ENCODE measurements around the gene TRIM17.
A peak's percentile ranks its signal among the peaks of the same experiment; 100 is the strongest.

The TRIM17 gene

DNA sequence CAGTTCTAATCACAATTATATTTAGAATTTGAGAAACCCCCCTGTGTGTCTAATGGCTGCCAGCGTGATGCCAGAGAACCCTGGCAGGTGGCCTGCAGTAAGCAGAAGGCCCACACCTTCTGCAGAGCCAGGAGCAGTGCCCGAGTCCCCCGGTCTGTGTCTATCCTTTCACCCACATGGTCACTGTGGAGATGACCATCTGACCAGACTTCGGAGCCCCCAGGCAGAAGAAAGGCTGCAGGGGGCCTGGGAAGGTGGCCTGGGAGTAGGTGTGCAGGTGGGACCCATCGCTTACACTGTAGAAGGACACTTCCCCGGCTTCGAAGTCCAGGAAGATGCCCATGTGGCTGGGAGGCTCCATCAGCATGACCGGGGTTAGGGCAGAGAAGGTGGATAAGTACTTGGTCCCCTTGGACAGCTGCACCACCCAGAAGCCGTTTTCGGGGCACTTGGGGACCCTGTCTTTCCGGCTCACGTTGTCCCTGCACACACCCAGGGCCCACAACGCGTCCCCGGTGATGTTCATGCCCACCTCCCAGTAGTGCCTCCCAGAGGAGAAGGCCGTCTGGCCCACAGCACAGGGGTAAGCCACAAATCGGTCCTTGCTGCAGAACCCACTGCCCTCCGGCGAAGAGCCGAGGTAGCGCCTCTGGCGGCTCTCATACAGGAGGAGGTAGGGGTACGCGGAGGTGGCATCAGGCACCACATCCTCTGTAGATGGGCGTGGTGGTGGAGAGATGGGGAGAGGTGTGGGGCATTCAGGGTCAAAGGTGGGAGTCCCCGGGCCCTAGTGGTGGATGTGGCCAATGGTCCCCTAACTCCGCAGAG lies 8.4 kb downstream of the TRIM17 start:
- H3K27ac ChIP-seq (ENCODE audit: low read depth, low read length), result no peak overlapping the region
- H3K27me3 ChIP-seq (ENCODE audit: insufficient read depth, low read length), result no peaks in the 10 kb centered on the region
- no peaks in the 10 kb centered on the region for H3K36me3 ChIP-seq (ENCODE audit: insufficient read depth, low read length)
- peaks cover 47% of the 10 kb centered on the region for H3K79me2 ChIP-seq (ENCODE audit: control insufficient read depth, insufficient read depth, low read length, unreplicated experiment)
- no peak overlapping the region for H2AFZ ChIP-seq (ENCODE audit: low read length, unreplicated experiment)
- peak overlapping the region; percentile 99 for H3K4me3 ChIP-seq (ENCODE audit: low read depth, low read length)
- peaks cover 27% of the 10 kb centered on the region for H3K4me1 ChIP-seq (ENCODE audit: control insufficient read depth, insufficient read depth, low read length, unreplicated experiment)

- Histone ChIP-seq H3K27me3 (ENCODE audit: insufficient read depth, low read length) (no peaks in the 10 kb centered on the region), H3K4me1 (ENCODE audit: control insufficient read depth, insufficient read depth, low read length, unreplicated experiment) (peaks cover 27% of the 10 kb centered on the region), H3K36me3 (ENCODE audit: insufficient read depth, low read length) (no peaks in the 10 kb centered on the region), H3K27ac (ENCODE audit: low read depth, low read length) (no peak overlapping the region), H2AFZ (ENCODE audit: low read length, unreplicated experiment) (peak overlapping the region; percentile 51), H3K4me3 (ENCODE audit: low read depth, low read length) (peak overlapping the region; percentile 99), H3K79me2 (ENCODE audit: control insufficient read depth, insufficient read depth, low read length, unreplicated experiment) (peaks cover 56% of the 10 kb centered on the region)
Measured at GRCh38 chr1:228407106-228408040, 9.3 kb downstream of the TRIM17 start.

GRCh38 chr1:228405979-228406228 lies 10.8 kb downstream of the TRIM17 start:
- Histone ChIP-seq H3K27me3 (ENCODE audit: insufficient read depth, low read length) (no peaks in the 10 kb centered on the region), H3K27ac (ENCODE audit: low read depth, low read length) (no peak overlapping the region), H3K4me1 (ENCODE audit: control insufficient read depth, insufficient read depth, low read length, unreplicated experiment) (peaks cover 27% of the 10 kb centered on the region), H3K36me3 (ENCODE audit: insufficient read depth, low read length) (no peaks in the 10 kb centered on the region), H3K79me2 (ENCODE audit: control insufficient read depth, insufficient read depth, low read length, unreplicated experiment) (peaks cover 69% of the 10 kb centered on the region), H3K4me3 (ENCODE audit: low read depth, low read length) (peak overlapping the region; percentile 99), H2AFZ (ENCODE audit: low read length, unreplicated experiment) (peak overlapping the region; percentile 92)

DNA sequence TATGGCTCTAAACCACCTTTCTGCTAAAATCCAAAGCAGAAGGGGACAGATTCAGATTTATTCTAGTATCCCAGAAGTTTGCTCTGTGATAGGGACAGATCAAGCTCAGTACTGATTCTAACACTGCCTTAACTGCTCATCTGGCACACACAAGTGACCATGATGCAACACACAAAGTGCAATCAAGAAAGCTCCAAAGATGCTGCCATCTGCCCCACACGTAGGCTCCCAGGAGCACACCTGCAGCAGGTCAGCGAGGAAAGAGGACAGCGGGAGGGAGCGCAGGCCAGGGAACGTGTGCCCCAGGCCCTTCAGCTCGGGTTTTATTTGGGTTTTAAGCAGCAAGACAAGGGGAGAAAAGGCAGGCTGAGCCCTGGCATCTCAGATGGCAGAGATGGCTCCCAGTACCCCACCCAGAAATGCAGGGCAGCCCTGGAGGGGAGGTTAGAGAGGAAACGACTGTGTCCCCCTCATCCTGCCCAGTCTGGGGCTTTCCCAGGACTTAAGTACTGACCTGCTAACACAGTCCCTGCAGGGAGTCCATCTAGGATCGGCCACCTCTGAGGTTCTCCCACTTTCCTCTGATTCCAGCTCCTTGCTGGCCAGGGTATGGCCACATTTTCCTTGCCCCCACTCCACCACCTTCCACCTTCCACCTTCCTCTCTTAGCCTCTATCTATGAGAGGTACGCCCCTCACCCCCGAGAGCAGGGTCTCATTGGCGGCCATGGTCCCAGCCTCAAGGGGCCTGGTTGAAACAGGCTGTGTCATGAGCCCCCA lies 11.3 kb downstream of the TRIM17 start:
- Histone ChIP-seq H3K27ac (ENCODE audit: low read depth, low read length) (no peak overlapping the region), H3K27me3 (ENCODE audit: insufficient read depth, low read length) (no peaks in the 10 kb centered on the region), H3K79me2 (ENCODE audit: control insufficient read depth, insufficient read depth, low read length, unreplicated experiment) (peaks cover 74% of the 10 kb centered on the region), H3K4me3 (ENCODE audit: low read depth, low read length) (peak overlapping the region; percentile 99), H3K4me1 (ENCODE audit: control insufficient read depth, insufficient read depth, low read length, unreplicated experiment) (peaks cover 27% of the 10 kb centered on the region), H2AFZ (ENCODE audit: low read length, unreplicated experiment) (no peak overlapping the region), H3K36me3 (ENCODE audit: insufficient read depth, low read length) (peaks cover 2% of the 10 kb centered on the region; the same call in 1 of the 2 replicates)

- Histone ChIP-seq H3K4me3 (ENCODE audit: low read depth, low read length) (peak overlapping the region; percentile 99), H2AFZ (ENCODE audit: low read length, unreplicated experiment) (no peak overlapping the region), H3K36me3 (ENCODE audit: insufficient read depth, low read length) (peaks cover 5% of the 10 kb centered on the region; the same call in 1 of the 2 replicates), H3K79me2 (ENCODE audit: control insufficient read depth, insufficient read depth, low read length, unreplicated experiment) (peaks cover 77% of the 10 kb centered on the region), H3K4me1 (ENCODE audit: control insufficient read depth, insufficient read depth, low read length, unreplicated experiment) (peaks cover 18% of the 10 kb centered on the region), H3K27me3 (ENCODE audit: insufficient read depth, low read length) (no peaks in the 10 kb centered on the region), H3K27ac (ENCODE audit: low read depth, low read length) (no peak overlapping the region)
Measured at GRCh38 chr1:228404107-228404720, 12.4 kb downstream of the TRIM17 start.

- no peak overlapping the region for H3K4me3 ChIP-seq (ENCODE audit: low read depth, low read length)
- no peaks in the 10 kb centered on the region for H3K27me3 ChIP-seq (ENCODE audit: insufficient read depth, low read length)
- H3K79me2 ChIP-seq (ENCODE audit: control insufficient read depth, insufficient read depth, low read length, unreplicated experiment), result peaks cover 78% of the 10 kb centered on the region
- H2AFZ ChIP-seq (ENCODE audit: low read length, unreplicated experiment), result no peak overlapping the region
- H3K36me3 ChIP-seq (ENCODE audit: insufficient read depth, low read length), result peaks cover 5% of the 10 kb centered on the region; the same call in 1 of the 2 replicates
- H3K27ac ChIP-seq (ENCODE audit: low read depth, low read length), result no peak overlapping the region
- peaks cover 18% of the 10 kb centered on the region for H3K4me1 ChIP-seq (ENCODE audit: control insufficient read depth, insufficient read depth, low read length, unreplicated experiment)
Measured at GRCh38 chr1:228403231-228403631, 13.4 kb downstream of the TRIM17 start.

DNA sequence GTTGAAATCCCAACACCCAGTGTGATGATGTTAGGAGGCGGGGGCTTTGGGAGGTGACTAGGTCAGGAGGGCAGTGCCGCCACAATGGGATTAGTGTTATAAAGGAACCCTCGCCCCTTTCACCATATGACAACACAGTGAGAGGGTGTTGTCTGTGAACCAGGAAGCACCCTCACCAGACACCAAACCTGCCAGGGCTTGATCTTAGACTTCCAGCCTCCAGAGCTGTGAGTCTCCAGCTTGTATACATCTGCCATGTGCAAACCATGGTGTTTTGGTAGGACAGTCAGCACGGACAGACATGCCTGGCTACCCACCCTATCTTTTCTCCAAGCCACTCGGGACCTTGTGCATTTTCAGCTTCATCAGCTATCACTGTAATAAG lies 14.0 kb downstream of the TRIM17 start:
- peaks cover 72% of the 10 kb centered on the region for H3K79me2 ChIP-seq (ENCODE audit: control insufficient read depth, insufficient read depth, low read length, unreplicated experiment)
- peaks cover 5% of the 10 kb centered on the region; the same call in 1 of the 2 replicates for H3K36me3 ChIP-seq (ENCODE audit: insufficient read depth, low read length)
- H2AFZ ChIP-seq (ENCODE audit: low read length, unreplicated experiment), result no peak overlapping the region
- H3K4me3 ChIP-seq (ENCODE audit: low read depth, low read length), result no peak overlapping the region
- no peak overlapping the region for H3K27ac ChIP-seq (ENCODE audit: low read depth, low read length)
- H3K4me1 ChIP-seq (ENCODE audit: control insufficient read depth, insufficient read depth, low read length, unreplicated experiment), result peaks cover 18% of the 10 kb centered on the region
- no peaks in the 10 kb centered on the region for H3K27me3 ChIP-seq (ENCODE audit: insufficient read depth, low read length)

DNA sequence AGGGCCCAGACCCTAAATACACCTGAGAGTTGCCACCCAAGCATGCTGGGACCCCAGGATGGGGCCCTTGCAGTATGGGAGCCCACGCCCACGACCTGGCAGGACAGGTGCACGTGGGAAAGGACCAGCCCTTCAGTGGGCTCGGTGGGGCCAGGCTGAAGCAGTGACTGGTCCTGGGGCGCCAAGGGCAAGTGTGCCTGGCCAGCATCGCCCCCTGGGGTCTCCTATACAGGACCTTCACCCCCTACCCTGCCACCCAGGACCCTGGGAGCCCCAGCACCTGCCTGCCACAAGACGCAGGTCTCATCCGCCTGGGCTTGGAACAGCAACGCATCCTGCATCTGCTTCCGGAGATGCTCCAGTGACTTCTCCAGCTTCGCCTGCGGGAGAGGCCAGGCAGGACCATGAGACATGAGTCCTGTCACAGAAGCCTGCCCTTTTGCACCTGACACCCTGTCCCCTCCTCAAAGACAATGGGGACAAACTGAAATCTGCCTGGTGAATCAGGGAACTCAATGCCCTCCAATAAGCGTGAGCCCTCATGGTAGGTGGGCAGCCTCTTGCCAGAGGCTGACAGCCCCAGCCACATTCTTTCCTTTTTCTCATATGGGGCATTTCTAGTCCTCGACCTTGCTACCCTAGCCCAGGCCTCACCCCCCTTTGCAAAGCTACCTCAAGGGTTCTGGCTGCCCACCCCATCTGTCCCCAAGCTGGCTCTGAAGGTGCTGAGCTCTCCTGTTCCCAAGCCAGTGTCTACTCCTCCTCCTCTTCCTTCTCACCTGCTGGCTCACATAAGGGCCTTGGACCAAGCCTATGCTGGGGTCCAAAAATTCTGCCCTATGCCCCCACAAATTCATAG lies 14.7 kb downstream of the TRIM17 start:
- H3K79me2 ChIP-seq (ENCODE audit: control insufficient read depth, insufficient read depth, low read length, unreplicated experiment), result peaks cover 66% of the 10 kb centered on the region
- H3K36me3 ChIP-seq (ENCODE audit: insufficient read depth, low read length), result peaks cover 5% of the 10 kb centered on the region; the same call in 1 of the 2 replicates

DNA sequence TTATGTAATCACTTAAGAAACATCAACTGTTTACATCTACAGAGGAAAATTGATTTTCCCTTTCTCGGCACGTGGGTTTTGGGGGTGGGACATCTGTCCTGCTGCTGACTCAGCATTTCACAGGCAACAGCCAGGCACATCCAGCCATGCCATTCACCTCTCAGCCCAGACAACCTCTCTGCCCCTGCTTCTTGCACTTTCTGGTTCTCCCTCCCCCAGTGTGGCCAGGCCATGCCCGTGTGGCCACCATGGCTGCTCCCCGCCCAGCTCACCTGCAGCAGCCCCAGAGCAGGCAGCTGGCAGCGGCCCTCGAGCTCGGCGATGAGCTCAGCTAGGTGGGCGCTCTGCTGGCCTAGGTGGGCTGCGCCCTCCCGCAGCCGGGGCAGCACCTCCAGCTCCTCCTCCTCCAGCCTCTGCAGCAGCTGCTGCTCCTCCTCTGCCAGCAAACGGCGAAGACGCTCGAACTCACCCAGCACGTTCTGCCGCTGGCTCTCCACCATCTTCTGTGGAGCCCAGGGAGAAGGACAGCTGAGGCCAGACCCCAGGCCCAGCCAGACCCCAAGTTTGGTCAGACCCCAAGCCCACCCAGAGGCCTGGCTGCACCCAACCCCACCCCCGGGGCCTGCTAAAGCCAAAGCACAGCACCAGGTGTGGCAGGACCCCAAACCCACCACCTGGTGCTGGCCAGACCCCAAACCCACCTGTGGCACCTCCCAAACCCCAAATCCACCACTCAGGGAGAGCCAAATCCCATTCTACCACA lies 15.8 kb downstream of the TRIM17 start:
- Histone ChIP-seq H3K36me3 (ENCODE audit: insufficient read depth, low read length) (peaks cover 5% of the 10 kb centered on the region; the same call in 1 of the 2 replicates), H3K4me1 (ENCODE audit: control insufficient read depth, insufficient read depth, low read length, unreplicated experiment) (peaks cover 18% of the 10 kb centered on the region), H3K79me2 (ENCODE audit: control insufficient read depth, insufficient read depth, low read length, unreplicated experiment) (peaks cover 60% of the 10 kb centered on the region), H3K4me3 (ENCODE audit: low read depth, low read length) (no peak overlapping the region), H3K27me3 (ENCODE audit: insufficient read depth, low read length) (no peaks in the 10 kb centered on the region), H2AFZ (ENCODE audit: low read length, unreplicated experiment) (no peak overlapping the region), H3K27ac (ENCODE audit: low read depth, low read length) (no peak overlapping the region)

More for the DNA sequence above, 14.7 kb downstream of the TRIM17 start:
- H3K4me1 ChIP-seq (ENCODE audit: control insufficient read depth, insufficient read depth, low read length, unreplicated experiment), result peaks cover 18% of the 10 kb centered on the region
- no peak overlapping the region for H3K4me3 ChIP-seq (ENCODE audit: low read depth, low read length)
- no peak overlapping the region for H2AFZ ChIP-seq (ENCODE audit: low read length, unreplicated experiment)
- H3K27me3 ChIP-seq (ENCODE audit: insufficient read depth, low read length), result no peaks in the 10 kb centered on the region
- H3K27ac ChIP-seq (ENCODE audit: low read depth, low read length), result no peak overlapping the region

All from ACC112 (cell line).